K562 (cell line): ENCODE measurements around the gene RAB7A.

ENCODE experiments used
- ATF3 ChIP-seq, 2 experiments: fragments of 450-650 bp in 1 of 2; sonication (generic) in 1 of 2; formaldehyde crosslinking in 1 of 2; IDR thresholded peaks in 1 of 2; conservative IDR thresholded peaks in 1 of 2; 2 replicates each; pipeline versions ENCODE4 v1.6.1 to v1.8.1; 2016 to 2023; ENCODE audit warnings: mild to moderate bottlenecking in 2 of 2, moderate library complexity in 2 of 2, inconsistent platforms in 1 of 2, missing genetic modification reagents in 1 of 2
- BMI1 ChIP-seq: fragments of 150-350 bp; IDR thresholded peaks from 2 replicates; pipeline ENCODE4 v1.6.1; 2014; ENCODE audit warnings: low read length
- CTCF ChIP-seq, 3 experiments: IDR thresholded peaks in 2 of 3; conservative IDR thresholded peaks in 1 of 3; 2 replicates each; pipeline ENCODE4 v1.5.1; 2011 to 2012; ENCODE audit warnings: low read length in 3 of 3, mild to moderate bottlenecking in 3 of 3, control low read depth in 2 of 3, improper control_type of control experiment in 1 of 3, inconsistent platforms in 1 of 3, low read depth in 1 of 3, mixed read lengths in 1 of 3, moderate library complexity in 1 of 3; ENCODE audit not compliant: insufficient read depth in 2 of 3
- ETV5 ChIP-seq: sonication (generic); formaldehyde crosslinking; IDR thresholded peaks from 2 replicates; pipeline ENCODE4 v1.4.0; 2020; ENCODE audit warnings: low read depth, mild to moderate bottlenecking, missing genetic modification reagents
- FOXA1 ChIP-seq: fragments of 450-650 bp; IDR thresholded peaks from 2 replicates; pipeline ENCODE4 v1.6.1; 2016; ENCODE audit warnings: mild to moderate bottlenecking, borderline replicate concordance
- PBX2 ChIP-seq, 2 experiments: IDR thresholded peaks in 1 of 2; conservative IDR thresholded peaks in 1 of 2; 2 replicates each; pipeline ENCODE4 v1.6.1; 2016; ENCODE audit warnings: low read depth in 2 of 2, mild to moderate bottlenecking in 1 of 2, missing compliant biosample characterization in 1 of 2, missing genetic modification characterization in 1 of 2, moderate library complexity in 1 of 2
- POLR2AphosphoS5 ChIP-seq: IDR thresholded peaks from 2 replicates; pipeline ENCODE4 v1.6.1; 2011; ENCODE audit warnings: mild to moderate bottlenecking, low read depth, low read length, moderate library complexity; ENCODE audit not compliant: control insufficient read depth, insufficient read depth
- ZBTB8A ChIP-seq: fragments of 450-650 bp; IDR thresholded peaks from 2 replicates; pipeline ENCODE4 v1.6.1; 2018; ENCODE audit warnings: mild to moderate bottlenecking, moderate library complexity; ENCODE audit not compliant: partially characterized antibody
- ZFPM2 ChIP-seq: fragments of 250-450 bp; sonication (Bioruptor Pico); IDR thresholded peaks from 2 replicates; pipeline ENCODE4 v1.5.1; 2022; ENCODE audit warnings: mild to moderate bottlenecking
- ZNF175 ChIP-seq: fragments of 200-800 bp; sonication (Bioruptor generic); IDR thresholded peaks from 2 replicates; pipeline ENCODE4 v1.6.1; 2016; ENCODE audit warnings: low read depth, mild to moderate bottlenecking, missing genetic modification characterization, missing compliant biosample characterization

GRCh38 chr3:128735884-128736283 lies 9.9 kb downstream of the RAB7A start:
- TF ChIP-seq ETV5 (CRISPR knock-in tag) (no peak), POLR2AphosphoS5 (no peak), ZBTB8A (no peak), ZNF175 (CRISPR knock-in tag) (no peak), ZFPM2 (no peak), ATF3 (IDR thresholded peaks at IDR 0.05) (no peak), ATF3 (CRISPR knock-in tag; conservative IDR thresholded peaks at IDR 0.05) (no peak), PBX2 (CRISPR knock-in tag; IDR thresholded peaks at IDR 0.05; ENCODE audit: low read depth) (no peak), PBX2 (tag; conservative IDR thresholded peaks at IDR 0.05; ENCODE audit: low read depth) (no peak), BMI1 (no peak), FOXA1 (no peak), CTCF (IDR thresholded peaks at IDR 0.05 in 2 of 3, conservative IDR thresholded peaks at IDR 0.05 in 1 of 3; ENCODE audit: insufficient read depth in 2 of 3, low read depth in 1 of 3, low read length in 3 of 3) (no peak)
